Memory B cell (primary cell): ENCODE data around the gene SLC12A3.

Experiments
- ATAC-seq: fragments of 150-1000 bp; cut with Tn5 transposase; 2 replicates; pipeline ENCODE4 v1.10.0; 2021; ENCODE audit warnings: low read depth, mild to moderate bottlenecking, moderate library complexity
- DNase-seq, 2 donors: peaks; one replicate each; pipeline ENCODE4 v3.0.0; 2022; ENCODE audit warnings: low spot score in 2 of 2
- H3K27ac Mint-ChIP-seq: one replicate; pipeline ENCODE4 v1.8.0; 2022; ENCODE audit warnings: mild to moderate bottlenecking, moderate library complexity, mixed read lengths
- H3K27me3 Mint-ChIP-seq: one replicate; pipeline ENCODE4 v1.8.0; 2022; ENCODE audit warnings: mixed read lengths
- H3K36me3 Mint-ChIP-seq: one replicate; pipeline ENCODE4 v1.8.0; 2022; ENCODE audit warnings: mild to moderate bottlenecking, mixed read lengths
- H3K4me1 Mint-ChIP-seq: one replicate; pipeline ENCODE4 v1.8.0; 2022; ENCODE audit warnings: mixed read lengths
- H3K4me3 Mint-ChIP-seq: one replicate; pipeline ENCODE4 v1.8.0; 2022; ENCODE audit warnings: mild to moderate bottlenecking, moderate library complexity, mixed read lengths
- H3K9me3 Mint-ChIP-seq: one replicate; pipeline ENCODE4 v1.8.0; 2022; ENCODE audit warnings: mixed read lengths

SLC12A3 gene

GRCh38 chr16:56950455-56950854 lies 85.4 kb downstream of the SLC12A3 start:
- H3K27me3 Mint-ChIP-seq: no peaks in the 10 kb centered on the region
- no peak for ATAC-seq
- peaks cover 32% of the 10 kb centered on the region for H3K4me1 Mint-ChIP-seq
- H3K9me3 Mint-ChIP-seq: no peaks in the 10 kb centered on the region
- H3K27ac Mint-ChIP-seq: peak overlapping the region; percentile 84
- no peak for DNase-seq
- peak overlapping the region; percentile 73 for H3K4me3 Mint-ChIP-seq
- no peaks in the 10 kb centered on the region for H3K36me3 Mint-ChIP-seq

- DNase-seq: peak; percentile 65 to 80
- ATAC-seq: peak; percentile 96
- peak overlapping the region; percentile 73 for H3K4me3 Mint-ChIP-seq
- H3K27ac Mint-ChIP-seq: peak overlapping the region; percentile 84
- H3K9me3 Mint-ChIP-seq: no peaks in the 10 kb centered on the region
- no peaks in the 10 kb centered on the region for H3K36me3 Mint-ChIP-seq
- H3K27me3 Mint-ChIP-seq: no peaks in the 10 kb centered on the region
- H3K4me1 Mint-ChIP-seq: peaks cover 32% of the 10 kb centered on the region
Measured at GRCh38 chr16:56950881-56951771, 86.1 kb downstream of the SLC12A3 start.

GRCh38 chr16:56953006-56953405 lies 88.0 kb downstream of the SLC12A3 start:
- no peak for DNase-seq
- Mint-ChIP-seq H3K27ac (peak overlapping the region; percentile 26), H3K27me3 (no peaks in the 10 kb centered on the region), H3K9me3 (no peaks in the 10 kb centered on the region), H3K4me3 (no peak overlapping the region), H3K4me1 (peaks cover 28% of the 10 kb centered on the region), H3K36me3 (no peaks in the 10 kb centered on the region)
- ATAC-seq: no peak

GRCh38 chr16:56956076-56956475 lies 91.1 kb downstream of the SLC12A3 start:
- ATAC-seq: no peak
- H3K9me3 Mint-ChIP-seq: no peaks in the 10 kb centered on the region
- H3K27me3 Mint-ChIP-seq: no peaks in the 10 kb centered on the region

GRCh38 chr16:56956756-56957155 lies 91.7 kb downstream of the SLC12A3 start:
- peaks cover 9% of the 10 kb centered on the region for H3K4me1 Mint-ChIP-seq
- no peaks in the 10 kb centered on the region for H3K36me3 Mint-ChIP-seq
- no peaks in the 10 kb centered on the region for H3K27me3 Mint-ChIP-seq
- no peak overlapping the region for H3K4me3 Mint-ChIP-seq
- no peak overlapping the region for H3K27ac Mint-ChIP-seq
- no peak for DNase-seq
- no peaks in the 10 kb centered on the region for H3K9me3 Mint-ChIP-seq
- peak; percentile 60 for ATAC-seq

More at GRCh38 chr16:56956076-56956475, 91.1 kb downstream of the SLC12A3 start:
- Mint-ChIP-seq H3K4me1 (peaks cover 15% of the 10 kb centered on the region), H3K27ac (no peak overlapping the region), H3K36me3 (no peaks in the 10 kb centered on the region), H3K4me3 (no peak overlapping the region)
- DNase-seq: no peak

- DNase-seq (no peak), ATAC-seq (no peak)
- no peak overlapping the region for H3K27ac Mint-ChIP-seq
- no peaks in the 10 kb centered on the region for H3K9me3 Mint-ChIP-seq
- H3K4me3 Mint-ChIP-seq: no peak overlapping the region
- H3K4me1 Mint-ChIP-seq: peaks cover 15% of the 10 kb centered on the region
- no peaks in the 10 kb centered on the region for H3K36me3 Mint-ChIP-seq
- H3K27me3 Mint-ChIP-seq: no peaks in the 10 kb centered on the region
Measured at GRCh38 chr16:56960681-56961281, 95.8 kb downstream of the SLC12A3 start.

GRCh38 chr16:56961386-56961785 lies 96.4 kb downstream of the SLC12A3 start:
- H3K27me3 Mint-ChIP-seq: no peaks in the 10 kb centered on the region

GRCh38 chr16:56961851-56962281 lies 96.9 kb downstream of the SLC12A3 start, which contains the start of gene CETP:
TSS of gene CETP (plus strand) at chr16:56961950. CDS start at chr16:56961980, 30 bp downstream.
- no peaks in the 10 kb centered on the region for H3K27me3 Mint-ChIP-seq
- H3K36me3 Mint-ChIP-seq: no peaks in the 10 kb centered on the region
- no peak within 1 kb of the TSS for H3K4me3 Mint-ChIP-seq
- no peaks in the 10 kb centered on the region for H3K9me3 Mint-ChIP-seq
- peaks cover 20% of the 10 kb centered on the region for H3K4me1 Mint-ChIP-seq
- DNase-seq: no peak
- no peak for ATAC-seq
- H3K27ac Mint-ChIP-seq: no peak within 1 kb of the TSS

More at GRCh38 chr16:56961386-56961785, 96.4 kb downstream of the SLC12A3 start:
- no peaks in the 10 kb centered on the region for H3K36me3 Mint-ChIP-seq
- no peak overlapping the region for H3K4me3 Mint-ChIP-seq
- H3K9me3 Mint-ChIP-seq: no peaks in the 10 kb centered on the region
- no peak for DNase-seq
- peaks cover 20% of the 10 kb centered on the region for H3K4me1 Mint-ChIP-seq
- H3K27ac Mint-ChIP-seq: no peak overlapping the region
- no peak for ATAC-seq

GRCh38 chr16:56964243-56965148 lies 99.5 kb downstream of the SLC12A3 start:
- H3K27ac Mint-ChIP-seq: peak overlapping the region; percentile 80
- peak overlapping the region; percentile 2 for H3K4me3 Mint-ChIP-seq
- H3K4me1 Mint-ChIP-seq: peaks cover 19% of the 10 kb centered on the region
- no peaks in the 10 kb centered on the region for H3K36me3 Mint-ChIP-seq
- DNase-seq (peak; percentile 96 to 99), ATAC-seq (peak; percentile 87)
- no peaks in the 10 kb centered on the region for H3K9me3 Mint-ChIP-seq
- no peaks in the 10 kb centered on the region for H3K27me3 Mint-ChIP-seq
